ENCODE results near the gene DOCK6.
A peak's percentile ranks its signal among the peaks of the same experiment; 100 is the strongest.

Gene DOCK6

GRCh38 chr19:11244846-11245589 lies 17.3 kb downstream of the DOCK6 start:
- Mint-ChIP-seq H3K4me3 (no peak overlapping the region), H3K4me1 (peaks cover 6% of the 10 kb centered on the region), H3K36me3 (ENCODE audit: low read depth) (no peaks in the 10 kb centered on the region), H3K27ac (no peak overlapping the region), H3K27me3 (peaks cover 17% of the 10 kb centered on the region), H3K9me3 (no peaks in the 10 kb centered on the region)
- DNase-seq (no peak), ATAC-seq (no peak)

GRCh38 chr19:11243798-11244169 lies 18.5 kb downstream of the DOCK6 start:
- DNase-seq (no peak), ATAC-seq (no peak)
- Mint-ChIP-seq H3K9me3 (no peaks in the 10 kb centered on the region), H3K4me3 (no peak overlapping the region), H3K27me3 (peaks cover 17% of the 10 kb centered on the region), H3K36me3 (ENCODE audit: low read depth) (no peaks in the 10 kb centered on the region), H3K4me1 (peaks cover 6% of the 10 kb centered on the region), H3K27ac (no peak overlapping the region)

- Mint-ChIP-seq H3K4me1 (peaks cover 6% of the 10 kb centered on the region), H3K36me3 (ENCODE audit: low read depth) (no peaks in the 10 kb centered on the region), H3K27me3 (peaks cover 17% of the 10 kb centered on the region), H3K27ac (no peak overlapping the region), H3K4me3 (no peak overlapping the region), H3K9me3 (no peaks in the 10 kb centered on the region)
- DNase-seq, result peak; percentile 94
- peak; percentile 95 for ATAC-seq
Observed at GRCh38 chr19:11242864-11243797, 19.2 kb downstream of the DOCK6 start.

GRCh38 chr19:11242025-11242424 lies 20.3 kb downstream of the DOCK6 start:
- Mint-ChIP-seq H3K27ac (no peak overlapping the region), H3K4me1 (peaks cover 6% of the 10 kb centered on the region)

GRCh38 chr19:11240008-11240444 lies 22.3 kb downstream of the DOCK6 start:
- Mint-ChIP-seq H3K4me3 (no peak overlapping the region), H3K27ac (no peak overlapping the region), H3K36me3 (ENCODE audit: low read depth) (no peaks in the 10 kb centered on the region), H3K4me1 (peaks cover 6% of the 10 kb centered on the region), H3K27me3 (peaks cover 10% of the 10 kb centered on the region), H3K9me3 (no peaks in the 10 kb centered on the region)
- no peak for ATAC-seq
- no peak for DNase-seq

More at GRCh38 chr19:11242025-11242424, 20.3 kb downstream of the DOCK6 start:
- Mint-ChIP-seq H3K27me3 (peaks cover 17% of the 10 kb centered on the region), H3K36me3 (ENCODE audit: low read depth) (no peaks in the 10 kb centered on the region), H3K9me3 (no peaks in the 10 kb centered on the region), H3K4me3 (no peak overlapping the region)
- ATAC-seq (no peak), DNase-seq (no peak)

- Mint-ChIP-seq H3K9me3 (no peaks in the 10 kb centered on the region), H3K27me3 (peaks cover 10% of the 10 kb centered on the region), H3K27ac (no peak within 1 kb of the TSS), H3K4me1 (peaks cover 6% of the 10 kb centered on the region), H3K36me3 (ENCODE audit: low read depth) (no peaks in the 10 kb centered on the region), H3K4me3 (no peak within 1 kb of the TSS)
- ATAC-seq (no peak), DNase-seq (no peak)
Observed at GRCh38 chr19:11239377-11240000, 22.8 kb downstream of the DOCK6 start, which contains the start of gene ANGPTL8. TSS of gene ANGPTL8 (plus strand) at chr19:11239619. CDS start at chr19:11239638, 19 bp downstream.

- Mint-ChIP-seq H3K36me3 (ENCODE audit: low read depth) (no peaks in the 10 kb centered on the region), H3K4me3 (no peak overlapping the region), H3K4me1 (peaks cover 5% of the 10 kb centered on the region), H3K27me3 (peaks cover 10% of the 10 kb centered on the region), H3K9me3 (no peaks in the 10 kb centered on the region), H3K27ac (no peak overlapping the region)
- DNase-seq (no peak), ATAC-seq (no peak)
Observed at GRCh38 chr19:11238781-11239376, 23.4 kb downstream of the DOCK6 start.

GRCh38 chr19:11238041-11238440 lies 24.3 kb downstream of the DOCK6 start:
- H3K4me3 Mint-ChIP-seq, result no peak overlapping the region
- ATAC-seq (no peak), DNase-seq (no peak)
- H3K9me3 Mint-ChIP-seq, result no peaks in the 10 kb centered on the region
- H3K27me3 Mint-ChIP-seq, result peaks cover 8% of the 10 kb centered on the region
- H3K4me1 Mint-ChIP-seq, result no peaks in the 10 kb centered on the region
- H3K36me3 Mint-ChIP-seq (ENCODE audit: low read depth), result no peaks in the 10 kb centered on the region
- no peak overlapping the region for H3K27ac Mint-ChIP-seq

- no peaks in the 10 kb centered on the region for H3K4me1 Mint-ChIP-seq
Observed at GRCh38 chr19:11237321-11237720, 25.0 kb downstream of the DOCK6 start.

GRCh38 chr19:11236324-11237301 lies 25.7 kb downstream of the DOCK6 start:
- Mint-ChIP-seq H3K4me3 (no peak overlapping the region), H3K27ac (no peak overlapping the region), H3K4me1 (no peaks in the 10 kb centered on the region), H3K27me3 (peaks cover 4% of the 10 kb centered on the region), H3K9me3 (no peaks in the 10 kb centered on the region), H3K36me3 (ENCODE audit: low read depth) (no peaks in the 10 kb centered on the region)
- ATAC-seq (no peak), DNase-seq (no peak)

More at GRCh38 chr19:11237321-11237720, 25.0 kb downstream of the DOCK6 start:
- peaks cover 4% of the 10 kb centered on the region for H3K27me3 Mint-ChIP-seq
- ATAC-seq (no peak), DNase-seq (no peak)
- no peak overlapping the region for H3K27ac Mint-ChIP-seq
- H3K9me3 Mint-ChIP-seq, result no peaks in the 10 kb centered on the region
- no peak overlapping the region for H3K4me3 Mint-ChIP-seq
- H3K36me3 Mint-ChIP-seq (ENCODE audit: low read depth), result no peaks in the 10 kb centered on the region

- ATAC-seq (no peak), DNase-seq (no peak)
- no peak overlapping the region for H3K4me3 Mint-ChIP-seq
- no peaks in the 10 kb centered on the region for H3K27me3 Mint-ChIP-seq
- no peaks in the 10 kb centered on the region for H3K9me3 Mint-ChIP-seq
- no peaks in the 10 kb centered on the region for H3K36me3 Mint-ChIP-seq (ENCODE audit: low read depth)
- H3K27ac Mint-ChIP-seq, result no peak overlapping the region
- H3K4me1 Mint-ChIP-seq, result no peaks in the 10 kb centered on the region
Observed at GRCh38 chr19:11234486-11235075, 27.7 kb downstream of the DOCK6 start.

GRCh38 chr19:11233073-11233472 lies 29.3 kb downstream of the DOCK6 start:
- no peak overlapping the region for H3K27ac Mint-ChIP-seq
- ATAC-seq (no peak), DNase-seq (no peak)
- H3K36me3 Mint-ChIP-seq (ENCODE audit: low read depth), result no peaks in the 10 kb centered on the region
- no peaks in the 10 kb centered on the region for H3K27me3 Mint-ChIP-seq
- no peak overlapping the region for H3K4me3 Mint-ChIP-seq
- no peaks in the 10 kb centered on the region for H3K4me1 Mint-ChIP-seq
- H3K9me3 Mint-ChIP-seq, result no peaks in the 10 kb centered on the region

GRCh38 chr19:11232555-11232954 lies 29.8 kb downstream of the DOCK6 start:
- Mint-ChIP-seq H3K9me3 (no peaks in the 10 kb centered on the region), H3K27me3 (no peaks in the 10 kb centered on the region), H3K27ac (no peak overlapping the region), H3K4me3 (no peak overlapping the region), H3K36me3 (ENCODE audit: low read depth) (no peaks in the 10 kb centered on the region), H3K4me1 (no peaks in the 10 kb centered on the region)
- no peak for ATAC-seq
- DNase-seq, result no peak
